HUES6 (cell line): Measurements from ENCODE around the gene MMP1.

ENCODE experiments used
- H3K27ac ChIP-seq: 2 replicates; pipeline ENCODE4 v1.7.0; 2013; ENCODE audit warnings: low read depth, mild to moderate bottlenecking, low read length, inconsistent platforms
- H3K27me3 ChIP-seq: 2 replicates; pipeline ENCODE4 v1.6.1; 2013; ENCODE audit warnings: low read length; ENCODE audit not compliant: control insufficient read depth, insufficient read depth
- H3K36me3 ChIP-seq: 2 replicates; pipeline ENCODE4 v1.6.1; 2013; ENCODE audit warnings: low read length; ENCODE audit not compliant: control insufficient read depth, insufficient read depth
- H3K4me1 ChIP-seq: 2 replicates; pipeline ENCODE4 v1.6.1; 2013; ENCODE audit warnings: low read length; ENCODE audit not compliant: control insufficient read depth, insufficient read depth
- H3K4me3 ChIP-seq: 2 replicates; pipeline ENCODE4 v1.5.1; 2013; ENCODE audit warnings: low read depth, low read length
- H3K9ac ChIP-seq: one replicate; pipeline ENCODE4 v1.6.1; 2013; ENCODE audit warnings: mild to moderate bottlenecking, low read length
- H3K9me3 ChIP-seq: 2 replicates; pipeline ENCODE4 v1.6.1; 2013; ENCODE audit warnings: low read depth, low read length; ENCODE audit not compliant: control insufficient read depth, insufficient read depth

MMP1 gene

GRCh38 chr11:102831489-102832440, 33.8 kb upstream of the MMP1 start:
- H3K36me3 ChIP-seq = no peaks in the 10 kb centered on the region
- H3K27me3 ChIP-seq = no peaks in the 10 kb centered on the region; the same call in 1 of the 2 replicates
- no peak overlapping the region for H3K27ac ChIP-seq
- no peak overlapping the region for H3K9ac ChIP-seq
- peaks cover 6% of the 10 kb centered on the region; the same call in 1 of the 2 replicates for H3K9me3 ChIP-seq
- peaks cover 20% of the 10 kb centered on the region for H3K4me1 ChIP-seq
- H3K4me3 ChIP-seq = peak overlapping the region; percentile 35; the same call in 1 of the 2 replicates

- no peak overlapping the region for H3K9ac ChIP-seq
- H3K9me3 ChIP-seq = peaks cover 10% of the 10 kb centered on the region
- no peak overlapping the region for H3K4me3 ChIP-seq
- H3K36me3 ChIP-seq = no peaks in the 10 kb centered on the region
- no peaks in the 10 kb centered on the region; the same call in 1 of the 2 replicates for H3K27me3 ChIP-seq
- H3K27ac ChIP-seq = no peak overlapping the region
- peaks cover 14% of the 10 kb centered on the region for H3K4me1 ChIP-seq
Measured at GRCh38 chr11:102831128-102831488, 33.1 kb upstream of the MMP1 start.

- Histone ChIP-seq H3K27me3 (no peaks in the 10 kb centered on the region; the same call in 1 of the 2 replicates), H3K9me3 (peaks cover 18% of the 10 kb centered on the region), H3K4me1 (peaks cover 6% of the 10 kb centered on the region; the same call in 1 of the 2 replicates), H3K9ac (no peak overlapping the region), H3K36me3 (no peaks in the 10 kb centered on the region), H3K27ac (no peak overlapping the region), H3K4me3 (no peak overlapping the region)
Measured at GRCh38 chr11:102830001-102830727, 32.2 kb upstream of the MMP1 start.

GRCh38 chr11:102829316-102830000, 31.5 kb upstream of the MMP1 start:
- H3K27me3 ChIP-seq = no peaks in the 10 kb centered on the region; the same call in 1 of the 2 replicates
- no peak overlapping the region for H3K9ac ChIP-seq
- no peak overlapping the region for H3K4me3 ChIP-seq
- H3K36me3 ChIP-seq = no peaks in the 10 kb centered on the region
- H3K9me3 ChIP-seq = peaks cover 22% of the 10 kb centered on the region
- H3K27ac ChIP-seq = no peak overlapping the region
- H3K4me1 ChIP-seq = peaks cover 6% of the 10 kb centered on the region; the same call in 1 of the 2 replicates

- peaks cover 33% of the 10 kb centered on the region for H3K9me3 ChIP-seq
- no peak overlapping the region for H3K4me3 ChIP-seq
- H3K4me1 ChIP-seq = peaks cover 4% of the 10 kb centered on the region; the same call in 1 of the 2 replicates
- no peak overlapping the region for H3K9ac ChIP-seq
- H3K27ac ChIP-seq = no peak overlapping the region
- no peaks in the 10 kb centered on the region for H3K27me3 ChIP-seq
- no peaks in the 10 kb centered on the region for H3K36me3 ChIP-seq
Measured at GRCh38 chr11:102824556-102824955, 26.6 kb upstream of the MMP1 start.

GRCh38 chr11:102819491-102819890, 21.5 kb upstream of the MMP1 start:
- H3K9ac ChIP-seq = no peak overlapping the region
- H3K36me3 ChIP-seq = no peaks in the 10 kb centered on the region
- H3K27me3 ChIP-seq = no peaks in the 10 kb centered on the region
- no peak overlapping the region for H3K4me3 ChIP-seq
- H3K9me3 ChIP-seq = peaks cover 11% of the 10 kb centered on the region; the same call in 1 of the 2 replicates
- H3K4me1 ChIP-seq = no peaks in the 10 kb centered on the region
- H3K27ac ChIP-seq = no peak overlapping the region

- Histone ChIP-seq H3K27ac (no peak overlapping the region), H3K36me3 (no peaks in the 10 kb centered on the region), H3K27me3 (no peaks in the 10 kb centered on the region), H3K9me3 (no peaks in the 10 kb centered on the region), H3K4me1 (0 out of 2 replicates have a peak, but pooled peaks cover under 1% of the 10 kb centered on the region), H3K4me3 (no peak overlapping the region), H3K9ac (no peak overlapping the region)
Measured at GRCh38 chr11:102813484-102813883, 15.5 kb upstream of the MMP1 start.

- no peak overlapping the region for H3K27ac ChIP-seq
- 0 out of 2 replicates have a peak, but pooled peaks cover 3% of the 10 kb centered on the region for H3K4me1 ChIP-seq
- H3K9me3 ChIP-seq = no peaks in the 10 kb centered on the region
- no peak overlapping the region for H3K9ac ChIP-seq
- H3K27me3 ChIP-seq = no peaks in the 10 kb centered on the region
- no peak overlapping the region for H3K4me3 ChIP-seq
- no peaks in the 10 kb centered on the region for H3K36me3 ChIP-seq
Measured at GRCh38 chr11:102812188-102812587, 14.2 kb upstream of the MMP1 start.

GRCh38 chr11:102810950-102811660, 13.1 kb upstream of the MMP1 start:
- 0 out of 2 replicates have a peak, but pooled peaks cover 3% of the 10 kb centered on the region for H3K4me1 ChIP-seq
- no peak overlapping the region for H3K27ac ChIP-seq
- no peak overlapping the region for H3K4me3 ChIP-seq
- no peak overlapping the region for H3K9ac ChIP-seq
- H3K27me3 ChIP-seq = no peaks in the 10 kb centered on the region
- no peaks in the 10 kb centered on the region for H3K36me3 ChIP-seq
- no peaks in the 10 kb centered on the region for H3K9me3 ChIP-seq

GRCh38 chr11:102809971-102810370, 12.0 kb upstream of the MMP1 start:
- Histone ChIP-seq H3K36me3 (no peaks in the 10 kb centered on the region), H3K27ac (no peak overlapping the region), H3K4me3 (no peak overlapping the region), H3K9me3 (no peaks in the 10 kb centered on the region), H3K4me1 (0 out of 2 replicates have a peak, but pooled peaks cover 3% of the 10 kb centered on the region), H3K27me3 (no peaks in the 10 kb centered on the region), H3K9ac (no peak overlapping the region)
